HG03460 (cell line): Measurements from ENCODE around the gene ITGAD.
"Not testable (repeated sequence)": the region's sequence is repeated elsewhere in the genome, so short reads cannot be mapped to it uniquely, and the experiment has no call there.

ENCODE experiments used
- ATAC-seq: cut with Tn5 transposase; IDR thresholded peaks from one replicate; pipeline ENCODE4 v1.9.1; 2021; ENCODE audit not compliant: unreplicated experiment

Gene ITGAD

DNA sequence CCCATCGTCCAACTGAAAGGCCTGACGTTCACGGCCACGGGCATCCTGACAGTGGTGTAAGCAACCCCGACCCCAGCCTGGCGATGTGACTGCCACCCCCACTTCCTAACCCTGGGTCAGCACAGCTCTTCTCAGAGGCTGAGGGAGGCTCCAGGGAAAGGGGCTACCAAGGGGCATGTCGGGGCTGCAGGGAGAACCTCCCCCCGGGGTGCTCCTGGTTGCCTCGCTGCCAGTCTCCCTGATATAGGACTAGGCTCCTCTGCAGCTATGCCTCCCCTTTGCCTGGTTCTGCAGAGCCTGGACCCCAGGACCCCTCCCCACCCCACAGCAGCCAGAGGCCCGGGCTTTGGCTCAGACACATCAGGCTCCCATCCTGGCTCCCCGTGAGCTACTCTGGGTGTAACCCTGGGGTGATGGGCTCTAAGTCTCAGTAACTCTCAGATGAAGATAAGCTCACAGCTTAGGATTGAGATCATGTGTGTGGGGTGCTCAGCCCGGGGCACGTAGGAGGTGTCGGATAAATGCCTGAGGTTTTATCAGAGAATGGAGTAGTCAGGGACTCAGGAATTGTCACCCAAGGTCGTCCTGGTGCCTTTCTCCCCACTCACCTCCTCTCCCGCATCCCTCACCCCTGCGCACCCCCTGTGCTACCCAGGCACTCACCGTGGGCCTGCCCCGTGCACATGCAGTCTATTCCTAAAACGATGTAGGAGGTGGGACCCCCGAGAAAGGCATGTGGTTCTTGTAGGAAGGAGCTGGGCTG is 10.6 kb downstream of the ITGAD start:
- no peak for ATAC-seq

DNA sequence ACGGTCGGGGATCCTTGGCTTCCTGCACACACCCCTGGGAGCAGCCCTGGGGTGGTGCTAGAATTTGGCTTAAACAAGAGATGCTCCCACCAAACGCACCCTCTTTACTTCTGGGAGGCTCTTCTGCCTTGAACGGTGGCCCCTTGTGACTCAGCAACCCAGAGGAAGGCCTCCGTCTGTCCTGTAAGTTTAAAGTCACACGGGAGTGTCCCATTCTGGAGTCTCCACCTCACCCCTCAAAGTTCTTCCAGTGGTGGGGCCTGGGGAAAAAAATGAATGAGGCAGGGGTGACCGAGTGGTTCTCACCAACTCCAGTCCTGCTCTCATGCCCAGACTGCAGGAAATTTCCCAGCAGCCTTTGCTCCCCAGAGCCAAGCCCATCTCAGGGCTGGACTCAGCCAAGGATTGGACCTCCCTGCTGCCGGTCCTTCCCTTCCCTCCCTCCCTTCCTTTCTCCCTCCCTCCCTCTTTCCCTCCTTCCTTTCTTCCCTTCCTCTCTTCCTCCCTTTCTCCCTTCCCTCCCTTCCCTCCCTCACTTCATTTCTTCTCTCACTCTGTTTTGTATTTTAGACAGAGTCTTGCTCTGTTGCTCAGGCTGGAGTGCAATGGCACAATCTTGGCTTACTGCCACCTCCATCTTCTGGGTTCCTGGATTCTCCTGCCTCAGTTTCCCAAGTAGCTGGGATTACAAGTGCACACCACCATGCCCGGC is 11.4 kb downstream of the ITGAD start:
- no peak for ATAC-seq

DNA sequence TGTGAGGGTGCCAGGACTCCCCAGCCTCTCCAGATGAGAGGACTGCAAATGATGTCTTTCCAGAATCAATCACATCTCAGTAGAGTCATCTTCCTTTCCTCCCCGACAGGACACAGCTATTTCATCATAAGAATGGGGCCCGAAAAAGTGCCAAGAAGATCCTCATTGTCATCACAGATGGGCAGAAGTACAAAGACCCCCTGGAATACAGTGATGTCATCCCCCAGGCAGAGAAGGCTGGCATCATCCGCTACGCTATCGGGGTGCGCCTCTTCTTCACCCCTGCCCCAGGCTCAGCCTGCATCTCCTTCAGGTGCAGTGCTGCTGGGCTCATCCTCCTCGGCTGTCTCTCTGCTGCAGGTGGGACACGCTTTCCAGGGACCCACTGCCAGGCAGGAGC is 14.3 kb downstream of the ITGAD start:
- no peak for ATAC-seq

DNA sequence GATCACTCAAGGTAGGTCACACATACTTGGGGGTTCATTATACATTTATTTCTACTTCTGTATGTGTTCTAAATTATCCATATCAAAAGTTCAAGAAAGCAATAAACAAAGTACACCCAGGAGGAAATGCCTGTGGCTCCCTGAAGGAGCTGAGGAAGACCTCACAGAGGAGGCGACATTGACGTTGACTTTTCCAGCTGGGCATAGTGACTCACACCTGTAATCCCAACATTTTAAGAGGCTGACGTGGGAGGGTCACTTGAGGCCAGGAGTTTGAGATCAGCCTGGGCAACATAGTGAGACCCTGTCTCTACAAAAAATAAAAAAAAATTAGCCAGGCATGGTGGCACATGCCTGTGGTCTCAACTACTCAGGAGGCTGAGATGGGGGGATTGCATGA is 16.3 kb downstream of the ITGAD start:
- ATAC-seq, result no peak

DNA sequence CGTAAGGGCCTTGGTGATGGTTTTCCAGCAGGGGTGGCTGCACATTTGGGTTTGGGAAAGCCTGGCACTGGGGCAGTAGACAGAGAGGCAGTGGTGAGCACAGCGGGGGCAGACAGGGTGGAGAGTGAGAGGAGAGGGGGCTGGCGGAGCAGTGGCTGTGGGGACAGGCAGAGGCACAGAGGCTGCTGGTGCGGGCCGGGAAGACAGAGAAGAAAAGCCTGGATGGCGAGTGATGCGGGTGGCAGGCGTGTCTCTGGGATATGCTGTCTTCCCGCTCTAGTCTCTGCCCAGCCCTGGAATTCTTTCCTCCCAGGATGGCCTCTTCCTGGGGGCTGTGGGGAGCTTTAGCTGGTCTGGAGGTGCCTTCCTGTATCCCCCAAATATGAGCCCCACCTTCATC is 16.9 kb downstream of the ITGAD start:
- no peak for ATAC-seq

DNA sequence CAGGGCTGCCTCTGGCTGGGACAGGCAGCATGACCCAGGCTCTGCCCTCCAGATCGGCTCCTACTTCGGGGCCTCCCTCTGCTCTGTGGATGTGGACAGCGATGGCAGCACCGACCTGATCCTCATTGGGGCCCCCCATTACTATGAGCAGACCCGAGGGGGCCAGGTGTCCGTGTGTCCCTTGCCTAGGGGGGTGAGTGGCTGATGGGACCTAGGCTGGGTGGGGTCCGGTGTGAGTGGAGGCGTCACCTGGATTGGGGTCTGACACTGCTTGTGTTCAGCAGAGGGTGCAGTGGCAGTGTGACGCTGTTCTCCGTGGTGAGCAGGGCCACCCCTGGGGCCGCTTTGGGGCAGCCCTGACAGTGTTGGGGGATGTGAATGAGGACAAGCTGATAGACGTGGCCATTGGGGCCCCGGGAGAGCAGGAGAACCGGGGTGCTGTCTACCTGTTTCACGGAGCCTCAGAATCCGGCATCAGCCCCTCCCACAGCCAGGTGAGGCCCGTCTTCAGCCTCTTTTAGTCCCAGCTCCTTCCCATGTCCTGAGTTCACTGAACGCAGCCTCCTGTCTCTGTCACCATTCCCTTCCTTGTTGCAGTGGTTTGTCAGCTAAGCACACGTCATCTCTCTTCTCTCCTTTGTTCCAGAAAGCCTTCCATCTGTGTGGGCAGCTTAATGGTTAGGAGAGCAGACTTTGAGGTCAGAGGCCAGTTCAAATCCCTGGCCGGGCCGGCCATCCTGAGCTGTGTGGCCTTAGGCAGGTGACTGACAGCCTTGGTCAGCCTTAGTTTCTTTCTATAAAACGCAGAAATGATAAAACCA is 18.1 kb downstream of the ITGAD start:
- no peak for ATAC-seq

DNA sequence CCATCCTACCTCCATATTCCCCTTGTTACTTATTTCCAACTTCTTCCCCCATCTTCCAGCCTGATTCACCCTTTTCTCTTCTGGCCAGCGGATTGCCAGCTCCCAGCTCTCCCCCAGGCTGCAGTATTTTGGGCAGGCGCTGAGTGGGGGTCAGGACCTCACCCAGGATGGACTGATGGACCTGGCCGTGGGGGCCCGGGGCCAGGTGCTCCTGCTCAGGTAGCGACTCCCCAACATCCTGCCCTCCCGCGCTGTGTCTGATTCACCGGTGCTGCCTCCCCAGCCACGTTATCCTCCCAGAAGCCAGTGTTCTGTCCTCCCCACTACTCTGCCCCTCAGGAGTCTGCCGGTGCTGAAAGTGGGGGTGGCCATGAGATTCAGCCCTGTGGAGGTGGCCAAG is 19.6 kb downstream of the ITGAD start:
- ATAC-seq, result no peak

DNA sequence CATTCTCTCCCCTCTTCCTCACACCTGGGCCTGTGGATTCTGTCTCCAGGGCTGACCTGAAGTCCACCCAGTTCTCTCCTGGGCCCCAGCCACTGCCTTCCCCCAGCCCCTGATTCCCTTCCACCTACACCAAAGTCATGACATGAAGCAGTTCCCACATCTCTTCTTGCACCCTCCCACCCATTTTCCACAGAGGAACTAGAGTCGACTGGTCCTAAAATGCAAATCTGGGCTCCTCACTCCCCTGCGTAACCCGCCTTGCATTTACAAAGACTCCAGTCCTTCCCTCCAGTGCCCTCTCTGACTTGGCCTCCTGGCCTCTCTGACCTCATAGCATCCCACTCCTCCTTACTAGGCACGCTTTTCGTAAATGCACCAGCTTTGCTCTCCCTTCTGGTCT is 20.2 kb downstream of the ITGAD start:
- ATAC-seq, result no peak

DNA sequence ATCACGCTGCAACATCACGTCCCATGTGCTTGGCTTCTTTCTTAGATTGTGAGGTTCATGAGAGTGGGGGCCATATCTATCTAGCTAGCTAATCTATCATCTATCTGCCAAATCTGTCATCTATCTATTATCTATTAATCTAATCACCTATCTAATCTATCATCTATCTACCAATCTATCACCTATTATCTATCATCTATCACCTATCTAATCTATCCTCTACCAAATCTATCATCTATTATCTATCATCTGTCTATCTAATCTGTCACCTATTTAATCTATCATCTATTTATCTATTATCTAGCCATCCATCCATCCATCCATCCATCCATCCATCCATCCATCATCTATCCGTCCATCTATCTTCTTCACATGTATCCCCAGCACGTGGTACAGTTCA is 20.8 kb downstream of the ITGAD start:
- ATAC-seq, result no peak

DNA sequence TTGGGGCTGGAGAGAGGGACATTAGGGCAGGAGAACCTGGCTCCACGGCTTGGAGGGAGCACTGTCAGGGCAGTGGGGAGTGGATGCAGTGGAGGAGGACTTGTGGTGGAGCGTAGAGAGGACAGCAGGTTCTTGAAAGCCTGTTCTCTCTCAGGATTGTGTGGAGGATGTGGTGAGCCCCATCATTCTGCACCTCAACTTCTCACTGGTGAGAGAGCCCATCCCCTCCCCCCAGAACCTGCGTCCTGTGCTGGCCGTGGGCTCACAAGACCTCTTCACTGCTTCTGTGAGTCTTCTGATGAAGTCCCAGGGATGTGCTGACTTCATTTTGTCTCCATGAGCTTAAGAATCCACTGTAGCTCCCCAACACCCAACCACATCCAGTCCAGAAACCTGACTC is 21.6 kb downstream of the ITGAD start:
- ATAC-seq, result no peak

DNA sequence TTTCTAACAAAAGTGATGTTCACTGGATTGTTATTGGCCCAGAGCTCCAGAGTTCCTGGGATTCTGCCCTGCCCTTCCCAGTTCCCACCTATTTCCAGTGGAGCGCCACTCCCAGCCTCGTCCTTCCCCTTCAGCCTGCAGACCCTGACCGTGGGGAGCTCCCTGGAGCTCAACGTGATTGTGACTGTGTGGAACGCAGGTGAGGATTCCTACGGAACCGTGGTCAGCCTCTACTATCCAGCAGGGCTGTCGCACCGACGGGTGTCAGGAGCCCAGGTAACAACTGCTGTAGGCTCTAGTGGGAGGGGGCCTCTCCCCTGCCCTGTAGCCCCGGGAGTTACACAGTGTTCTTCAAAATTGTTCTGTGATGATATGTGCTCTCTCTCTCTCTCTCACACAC is 23.2 kb downstream of the ITGAD start:
- no peak for ATAC-seq

DNA sequence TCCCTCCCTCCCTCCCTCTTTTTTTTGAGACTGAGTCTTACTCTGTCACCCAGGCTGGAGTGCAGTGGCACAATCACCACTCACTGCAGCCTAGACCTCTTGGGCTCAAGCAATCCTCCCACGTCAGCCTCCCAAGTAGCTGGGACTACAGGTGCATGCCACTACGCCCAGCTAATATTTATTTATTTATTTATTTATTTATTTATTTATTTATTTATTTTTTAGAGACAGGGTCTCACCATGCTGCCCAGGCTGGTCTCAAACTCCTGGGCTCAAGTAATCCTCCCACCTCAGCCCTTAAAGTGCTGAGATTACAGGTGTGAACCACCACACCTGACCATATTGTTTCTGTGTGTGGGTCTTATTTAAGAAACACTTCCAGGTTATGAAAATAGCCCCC is 23.9 kb downstream of the ITGAD start:
- not testable (repeated sequence) for ATAC-seq

DNA sequence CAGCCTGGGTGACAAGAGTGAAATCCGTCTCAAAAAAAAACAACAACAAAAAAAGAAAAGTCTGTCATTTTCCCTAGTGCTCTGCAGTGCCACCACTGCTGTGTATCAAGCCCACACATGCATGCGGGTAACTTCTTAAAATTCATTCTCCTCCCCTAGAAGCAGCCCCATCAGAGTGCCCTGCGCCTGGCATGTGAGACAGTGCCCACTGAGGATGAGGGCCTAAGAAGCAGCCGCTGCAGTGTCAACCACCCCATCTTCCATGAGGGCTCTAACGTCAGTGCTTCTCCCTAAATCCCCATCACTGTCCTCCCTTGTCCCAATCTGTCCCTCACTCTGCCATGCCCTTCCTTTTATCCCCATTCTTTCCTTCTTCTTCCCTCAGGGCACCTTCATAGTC is 24.8 kb downstream of the ITGAD start:
- ATAC-seq, result no peak

DNA sequence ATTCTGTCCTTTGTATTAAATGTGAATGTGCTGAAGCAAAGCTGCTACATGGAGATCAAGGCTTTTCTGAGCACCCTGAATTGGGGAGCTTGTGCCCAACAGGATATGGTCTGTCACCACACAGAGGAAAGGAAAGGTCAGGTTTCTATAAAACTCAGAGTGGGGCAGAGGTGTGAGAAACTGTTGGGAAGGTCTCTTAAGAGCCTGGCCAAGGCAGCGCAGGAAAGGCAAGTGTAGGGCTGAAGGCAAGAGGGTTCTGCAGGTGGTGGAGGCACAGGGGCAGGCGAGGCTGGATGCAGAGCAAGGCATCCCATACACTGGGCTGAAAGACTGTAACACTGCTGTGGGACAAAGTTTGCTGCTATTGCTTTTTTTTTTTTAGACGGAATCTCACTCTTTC is 26.9 kb downstream of the ITGAD start:
- ATAC-seq, result no peak

DNA sequence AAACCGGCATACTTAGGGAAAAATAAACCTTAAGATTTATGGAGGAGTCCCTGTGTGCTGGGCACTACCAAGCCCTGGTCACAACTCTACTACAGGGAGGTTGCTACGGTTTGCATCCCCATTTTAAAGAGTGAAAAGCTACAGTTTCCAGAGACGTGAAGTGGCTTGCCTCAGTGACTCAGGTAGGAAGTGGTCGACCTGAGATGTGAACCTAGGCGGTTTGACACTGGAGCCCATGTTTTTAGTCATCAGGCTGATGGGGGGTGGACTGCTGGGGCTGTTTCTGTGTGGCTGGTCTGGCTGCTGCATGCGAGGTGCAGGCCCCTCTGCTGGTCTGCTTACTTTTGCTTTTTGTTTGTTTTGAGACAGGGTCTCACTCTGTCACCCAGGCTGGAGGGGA is 28.5 kb downstream of the ITGAD start:
- no peak for ATAC-seq

DNA sequence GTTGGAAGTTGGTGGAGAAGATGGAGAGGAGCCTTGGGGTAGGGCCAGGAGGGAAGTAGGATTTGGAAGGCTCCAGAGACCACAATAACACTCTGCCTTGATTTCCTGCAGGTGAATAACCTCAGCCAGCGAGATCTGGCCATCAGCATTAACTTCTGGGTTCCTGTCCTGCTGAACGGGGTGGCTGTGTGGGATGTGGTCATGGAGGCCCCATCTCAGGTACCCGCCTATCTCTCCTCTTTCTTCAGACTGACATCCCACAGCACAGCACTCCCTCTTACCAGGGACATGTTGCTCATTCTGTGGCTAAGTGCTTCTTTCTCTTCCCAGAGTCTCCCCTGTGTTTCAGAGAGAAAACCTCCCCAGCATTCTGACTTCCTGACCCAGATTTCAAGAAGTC is 30.1 kb downstream of the ITGAD start:
- no peak for ATAC-seq

DNA sequence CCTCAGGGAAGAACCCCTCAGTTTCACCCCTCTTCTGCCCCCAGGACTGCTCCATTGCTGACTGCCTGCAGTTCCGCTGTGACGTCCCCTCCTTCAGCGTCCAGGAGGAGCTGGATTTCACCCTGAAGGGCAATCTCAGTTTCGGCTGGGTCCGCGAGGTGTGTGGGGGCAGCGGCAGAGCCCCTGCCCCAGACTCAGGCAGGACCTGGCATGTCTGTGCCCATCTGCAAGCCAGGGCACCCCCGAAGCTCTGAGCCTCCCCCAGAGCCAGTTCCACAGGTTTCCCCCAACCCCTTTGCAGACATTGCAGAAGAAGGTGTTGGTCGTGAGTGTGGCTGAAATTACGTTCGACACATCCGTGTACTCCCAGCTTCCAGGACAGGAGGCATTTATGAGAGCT is 30.7 kb downstream of the ITGAD start:
- ATAC-seq, result no peak

DNA sequence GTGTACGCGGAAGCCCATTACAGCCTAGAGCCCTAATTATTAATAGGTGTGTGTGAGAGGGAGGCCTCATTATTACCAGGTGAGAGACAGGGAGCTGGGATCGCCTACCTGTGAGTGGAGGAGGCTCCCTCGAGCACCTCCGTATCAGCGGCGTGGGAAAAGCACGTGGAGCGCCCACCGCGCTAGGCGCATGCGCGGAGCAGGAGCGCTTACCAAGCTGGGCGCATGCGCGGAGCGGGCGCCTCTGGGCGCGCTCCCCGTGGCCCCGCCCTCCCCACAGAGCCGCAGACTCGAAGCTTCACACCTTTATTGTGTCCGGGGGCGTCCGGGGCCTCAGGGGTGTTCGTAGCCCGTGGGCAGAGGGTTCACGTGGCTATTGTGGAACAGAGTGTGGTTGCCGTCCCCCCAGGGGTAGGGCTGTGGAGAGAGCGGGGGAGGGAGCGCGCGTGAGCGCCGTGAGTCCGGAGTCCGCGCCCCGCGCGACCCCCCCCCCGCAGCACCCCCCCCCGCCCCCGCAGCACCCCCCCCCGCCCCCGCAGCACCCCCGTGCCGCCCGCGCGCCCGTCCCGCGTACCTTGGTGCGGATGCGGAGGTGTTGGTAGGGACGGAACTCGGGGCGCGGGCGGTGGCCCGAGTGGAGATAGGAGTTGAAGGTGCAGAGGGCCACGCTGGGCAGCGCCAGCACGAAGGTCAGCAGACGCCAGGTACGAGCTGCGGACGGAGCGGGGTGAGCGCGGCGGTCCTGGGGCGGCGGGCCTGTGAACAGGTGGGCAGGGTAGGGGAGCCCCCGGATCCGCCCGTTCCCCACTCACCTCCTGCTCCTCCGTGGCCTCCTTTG is 34.5 kb downstream of the ITGAD start:
- no peak for ATAC-seq

DNA sequence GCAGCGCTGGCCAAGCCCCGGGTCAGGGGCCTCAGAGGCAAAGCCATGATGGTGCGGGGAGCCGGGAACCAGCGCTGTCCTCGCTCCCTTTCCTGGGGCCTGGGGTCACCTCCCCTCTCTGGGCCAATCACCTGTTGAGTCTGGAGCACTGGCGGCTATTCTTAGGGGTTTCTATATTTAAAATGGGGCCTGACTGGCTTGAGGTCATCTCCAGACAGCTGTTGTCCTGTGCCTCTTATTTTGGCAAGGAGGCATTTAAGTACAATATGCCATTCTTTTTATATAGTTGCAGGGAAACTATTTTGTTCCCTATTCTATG is 35.1 kb downstream of the ITGAD start, which contains the start of gene COX6A2:
TSS of gene COX6A2 (minus strand) at position 82 of the 319 bp plus-strand sequence. CDS start at position 47, 35 bp downstream.
- ATAC-seq, result no peak

DNA sequence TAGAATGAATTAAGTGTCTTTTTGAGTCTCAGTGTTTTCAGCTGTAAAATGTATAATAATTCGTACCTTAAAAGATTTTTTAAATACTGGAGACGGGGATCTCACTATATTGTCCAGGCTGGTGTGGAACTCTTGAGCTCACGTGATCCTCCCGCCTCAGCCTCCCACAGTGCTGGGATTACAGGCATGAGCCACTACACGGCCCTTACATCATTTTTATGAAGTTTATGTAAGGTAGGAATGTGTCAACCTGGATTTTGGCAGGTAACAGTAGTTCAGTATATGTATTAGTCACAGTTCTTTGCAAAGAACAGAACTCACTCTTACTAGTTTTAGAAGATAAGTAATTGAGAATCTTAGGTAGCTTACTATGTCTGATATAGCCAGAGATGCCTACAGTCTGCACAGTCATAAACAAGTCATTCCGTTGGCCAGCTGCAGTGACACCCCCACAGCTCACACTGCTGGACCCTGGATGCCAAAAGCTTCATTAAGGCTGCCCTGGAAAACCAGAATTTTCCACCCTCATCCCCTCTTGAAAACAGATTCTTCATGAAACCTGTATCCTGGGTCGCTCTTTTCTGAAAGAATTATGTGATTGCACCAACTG is 35.6 kb downstream of the ITGAD start:
- ATAC-seq, result no peak

DNA sequence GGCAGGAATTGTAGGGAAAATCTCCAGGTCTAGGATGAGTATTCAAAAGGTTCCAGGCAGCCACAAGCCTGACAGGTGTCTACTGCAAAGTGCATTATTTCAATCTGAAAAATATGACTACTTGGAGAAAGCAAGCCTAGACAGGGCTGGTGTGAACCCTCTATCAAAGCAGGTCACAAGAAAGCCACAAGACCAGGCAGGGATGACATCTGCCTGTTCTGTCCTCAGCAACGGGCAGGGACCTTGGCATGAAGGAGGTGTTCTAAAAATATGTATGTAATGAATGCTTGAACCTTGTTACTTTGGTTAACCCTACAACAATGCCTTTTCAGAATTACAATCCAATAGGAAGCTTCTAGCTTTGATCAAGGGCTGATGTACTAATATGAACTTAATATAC is 36.2 kb downstream of the ITGAD start:
- ATAC-seq, result no peak
